LNCAP (cell line): ENCODE measurements around the gene OGFR.

ENCODE experiments used
- TF ChIP-seq, protein P1 (sequence below): fragments of 450-650 bp; IDR thresholded peaks from 2 replicates; pipeline ENCODE4 v1.5.1; 2017; ENCODE audit warnings: mild to moderate bottlenecking

Gene OGFR

DNA sequence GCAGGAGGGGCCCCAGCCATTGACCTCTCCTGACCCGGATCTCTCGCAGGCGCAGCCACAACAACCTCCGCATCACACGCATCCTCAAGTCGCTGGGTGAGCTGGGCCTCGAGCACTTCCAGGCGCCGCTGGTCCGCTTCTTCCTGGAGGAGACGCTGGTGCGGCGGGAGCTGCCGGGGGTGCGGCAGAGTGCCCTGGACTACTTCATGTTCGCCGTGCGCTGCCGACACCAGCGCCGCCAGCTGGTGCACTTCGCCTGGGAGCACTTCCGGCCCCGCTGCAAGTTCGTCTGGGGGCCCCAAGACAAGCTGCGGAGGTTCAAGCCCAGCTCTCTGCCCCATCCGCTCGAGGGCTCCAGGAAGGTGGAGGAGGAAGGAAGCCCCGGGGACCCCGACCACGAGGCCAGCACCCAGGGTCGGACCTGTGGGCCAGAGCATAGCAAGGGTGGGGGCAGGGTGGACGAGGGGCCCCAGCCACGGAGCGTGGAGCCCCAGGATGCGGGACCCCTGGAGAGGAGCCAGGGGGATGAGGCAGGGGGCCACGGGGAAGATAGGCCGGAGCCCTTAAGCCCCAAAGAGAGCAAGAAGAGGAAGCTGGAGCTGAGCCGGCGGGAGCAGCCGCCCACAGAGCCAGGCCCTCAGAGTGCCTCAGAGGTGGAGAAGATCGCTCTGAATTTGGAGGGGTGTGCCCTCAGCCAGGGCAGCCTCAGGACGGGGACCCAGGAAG, 7.7 kb downstream of the OGFR start:
- TF ChIP-seq, protein P1, sequence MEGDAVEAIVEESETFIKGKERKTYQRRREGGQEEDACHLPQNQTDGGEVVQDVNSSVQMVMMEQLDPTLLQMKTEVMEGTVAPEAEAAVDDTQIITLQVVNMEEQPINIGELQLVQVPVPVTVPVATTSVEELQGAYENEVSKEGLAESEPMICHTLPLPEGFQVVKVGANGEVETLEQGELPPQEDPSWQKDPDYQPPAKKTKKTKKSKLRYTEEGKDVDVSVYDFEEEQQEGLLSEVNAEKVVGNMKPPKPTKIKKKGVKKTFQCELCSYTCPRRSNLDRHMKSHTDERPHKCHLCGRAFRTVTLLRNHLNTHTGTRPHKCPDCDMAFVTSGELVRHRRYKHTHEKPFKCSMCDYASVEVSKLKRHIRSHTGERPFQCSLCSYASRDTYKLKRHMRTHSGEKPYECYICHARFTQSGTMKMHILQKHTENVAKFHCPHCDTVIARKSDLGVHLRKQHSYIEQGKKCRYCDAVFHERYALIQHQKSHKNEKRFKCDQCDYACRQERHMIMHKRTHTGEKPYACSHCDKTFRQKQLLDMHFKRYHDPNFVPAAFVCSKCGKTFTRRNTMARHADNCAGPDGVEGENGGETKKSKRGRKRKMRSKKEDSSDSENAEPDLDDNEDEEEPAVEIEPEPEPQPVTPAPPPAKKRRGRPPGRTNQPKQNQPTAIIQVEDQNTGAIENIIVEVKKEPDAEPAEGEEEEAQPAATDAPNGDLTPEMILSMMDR = no peak

DNA sequence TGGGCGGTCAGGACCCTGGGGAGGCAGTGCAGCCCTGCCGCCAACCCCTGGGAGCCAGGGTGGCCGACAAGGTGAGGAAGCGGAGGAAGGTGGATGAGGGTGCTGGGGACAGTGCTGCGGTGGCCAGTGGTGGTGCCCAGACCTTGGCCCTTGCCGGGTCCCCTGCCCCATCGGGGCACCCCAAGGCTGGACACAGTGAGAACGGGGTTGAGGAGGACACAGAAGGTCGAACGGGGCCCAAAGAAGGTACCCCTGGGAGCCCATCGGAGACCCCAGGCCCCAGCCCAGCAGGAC, 8.2 kb downstream of the OGFR start:
- TF ChIP-seq, protein P1 = no peak

DNA sequence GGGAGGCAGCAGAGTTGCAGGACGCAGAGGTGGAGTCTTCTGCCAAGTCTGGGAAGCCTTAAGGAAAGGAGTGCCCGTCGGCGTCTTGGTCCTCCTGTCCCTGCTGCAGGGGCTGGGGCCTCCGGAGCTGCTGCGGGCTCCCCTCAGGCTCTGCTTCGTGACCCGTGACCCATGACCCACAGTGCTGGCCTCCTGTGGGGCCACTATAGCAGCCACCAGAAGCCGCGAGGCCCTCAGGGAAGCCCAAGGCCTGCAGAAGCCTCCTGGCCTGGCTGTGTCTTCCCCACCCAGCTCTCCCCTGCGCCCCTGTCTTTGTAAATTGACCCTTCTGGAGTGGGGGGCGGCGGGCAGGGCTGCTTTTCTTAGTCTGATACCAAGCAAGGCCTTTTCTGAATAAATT, 9.0 kb downstream of the OGFR start:
- TF ChIP-seq, protein P1 = no peak

DNA sequence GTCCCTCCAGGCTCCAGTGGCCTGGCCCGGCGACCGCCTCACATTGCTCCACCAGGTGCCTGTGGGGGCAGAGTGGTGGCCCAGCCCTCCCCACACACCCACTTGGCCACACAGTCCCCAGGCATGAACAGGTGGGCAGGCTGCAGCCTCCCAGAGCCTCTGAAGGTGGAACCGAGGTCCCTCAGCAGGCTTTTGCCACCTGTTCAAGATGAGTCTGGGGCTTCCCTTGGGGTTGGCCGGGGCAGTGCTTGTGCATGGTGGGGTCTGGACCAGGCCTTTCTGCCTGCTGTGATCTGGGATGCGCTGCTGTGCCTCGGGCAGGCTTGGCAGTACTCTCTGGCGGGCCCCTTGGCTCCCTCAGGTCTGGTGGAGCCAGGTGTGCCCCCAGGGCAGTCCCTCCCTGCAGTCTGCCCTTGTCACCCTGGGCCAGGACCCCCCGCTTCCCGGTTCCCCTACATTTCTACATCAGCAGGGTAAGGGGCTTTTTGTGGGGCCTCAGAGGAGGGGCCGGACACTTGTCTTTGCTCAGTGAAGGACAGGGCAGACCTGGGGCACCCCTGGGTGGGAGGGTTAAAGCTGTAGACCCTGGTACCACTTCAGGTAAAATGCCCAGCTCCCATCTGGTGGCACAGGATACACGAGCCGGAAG, 9.5 kb downstream of the OGFR start:
- TF ChIP-seq, protein P1 = no peak

DNA sequence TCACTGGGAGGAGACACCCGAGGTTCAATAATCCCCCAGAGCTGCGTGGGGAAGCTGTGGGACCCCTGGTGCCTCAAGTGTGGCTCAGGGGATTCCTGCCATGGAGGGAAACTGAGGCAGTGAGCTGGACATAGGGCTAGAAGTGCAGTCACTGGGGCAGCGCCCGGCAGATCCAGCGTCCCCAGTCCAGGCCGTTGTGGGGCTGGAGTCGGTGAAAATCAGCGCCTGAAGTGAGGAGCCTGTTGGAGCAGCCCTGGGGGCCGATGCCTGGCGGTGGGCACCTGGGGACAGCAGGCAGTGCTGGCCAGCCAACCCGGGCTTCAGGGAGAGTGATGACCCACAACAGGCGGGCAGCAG, 10.1 kb downstream of the OGFR start:
- TF ChIP-seq, protein P1 = no peak

DNA sequence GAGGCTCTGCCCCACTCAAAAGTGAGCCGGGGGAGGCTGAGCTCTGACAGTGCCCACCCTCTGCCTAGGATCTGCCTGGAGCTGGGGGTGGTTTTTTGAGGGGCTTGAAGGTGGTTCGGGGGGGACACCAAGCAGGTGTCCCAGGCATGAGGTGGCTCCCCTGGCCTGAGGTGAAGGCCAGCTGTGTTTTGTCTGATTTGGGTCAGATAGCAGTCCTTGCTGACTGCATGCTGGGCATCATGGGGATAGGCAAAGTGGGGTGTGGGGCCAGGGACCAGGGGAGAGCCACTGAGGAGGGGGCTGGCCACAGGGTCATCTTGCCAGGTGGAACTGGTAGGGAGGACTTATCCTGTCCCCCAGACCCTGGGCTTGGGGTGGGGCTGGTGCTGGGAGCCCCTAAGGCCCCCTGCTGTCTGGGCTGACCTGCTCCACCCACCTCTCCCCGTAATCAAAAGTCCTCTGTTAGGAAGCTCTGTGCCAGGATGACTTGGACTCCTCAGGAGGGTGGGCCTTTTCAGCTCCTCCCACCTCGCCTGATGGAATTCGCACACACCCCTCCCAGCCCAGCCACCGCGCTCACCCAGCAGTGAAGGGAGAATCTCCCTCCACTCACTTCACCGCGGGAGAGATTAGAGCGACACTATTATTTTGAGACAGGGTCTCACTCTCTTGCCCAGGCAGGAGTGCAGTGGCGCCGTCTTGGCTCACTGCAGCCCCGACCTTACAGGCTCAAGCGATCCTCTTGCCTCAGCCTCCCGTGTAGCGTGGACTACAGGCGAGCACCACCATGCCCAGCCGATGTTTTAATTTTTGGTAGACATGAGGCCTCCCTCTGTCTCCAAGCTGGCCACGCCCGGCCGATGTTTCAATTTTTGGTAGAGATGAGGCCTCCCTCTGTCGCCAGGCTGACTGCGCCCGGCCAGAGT, 10.7 kb downstream of the OGFR start:
- TF ChIP-seq, protein P1 = no peak

DNA sequence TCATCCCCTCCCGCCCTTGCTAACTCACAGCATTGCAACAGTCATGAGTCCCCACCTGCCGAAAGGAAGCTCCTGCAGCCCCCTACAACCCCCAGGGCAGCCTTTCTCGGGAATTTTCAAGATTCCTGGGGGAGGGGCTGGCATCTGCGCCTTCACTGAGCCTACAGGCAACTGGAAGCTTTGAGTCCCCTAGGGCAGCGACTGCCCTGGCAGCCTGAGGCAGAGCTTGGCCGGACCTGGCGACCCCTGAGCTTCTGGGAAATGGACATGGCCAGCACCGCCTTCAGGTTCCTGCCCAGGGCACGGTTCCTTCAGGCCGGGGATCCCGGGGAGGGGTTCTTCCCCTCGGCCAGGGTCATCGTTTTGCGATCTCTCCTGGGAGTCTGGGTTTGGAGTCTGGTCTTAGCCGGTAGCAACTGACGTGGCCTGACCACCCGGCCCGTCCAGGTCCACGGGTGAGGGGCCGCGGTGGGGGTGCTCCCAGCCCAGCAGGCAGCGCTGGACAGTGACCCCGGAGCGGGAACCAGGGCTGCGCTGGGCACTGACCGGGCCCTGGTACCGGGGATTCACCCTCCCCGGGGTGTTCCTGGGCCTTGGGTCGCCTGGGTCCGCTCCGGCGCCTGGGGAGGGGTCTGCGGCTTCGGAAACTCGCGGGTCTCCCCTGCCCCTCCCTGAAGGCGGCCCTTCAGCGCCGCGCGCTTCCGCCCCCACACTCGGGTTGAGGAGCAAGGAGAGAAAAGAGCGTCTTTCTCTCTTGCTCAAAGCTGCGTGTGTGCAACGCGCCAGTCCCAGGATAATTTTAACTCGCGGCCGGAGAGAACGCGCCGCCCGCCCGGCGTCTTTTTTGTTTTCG, 11.6 kb downstream of the OGFR start:
- TF ChIP-seq, protein P1 = no peak
